ENCODE results near the gene SPO11.

SPO11 gene

DNA sequence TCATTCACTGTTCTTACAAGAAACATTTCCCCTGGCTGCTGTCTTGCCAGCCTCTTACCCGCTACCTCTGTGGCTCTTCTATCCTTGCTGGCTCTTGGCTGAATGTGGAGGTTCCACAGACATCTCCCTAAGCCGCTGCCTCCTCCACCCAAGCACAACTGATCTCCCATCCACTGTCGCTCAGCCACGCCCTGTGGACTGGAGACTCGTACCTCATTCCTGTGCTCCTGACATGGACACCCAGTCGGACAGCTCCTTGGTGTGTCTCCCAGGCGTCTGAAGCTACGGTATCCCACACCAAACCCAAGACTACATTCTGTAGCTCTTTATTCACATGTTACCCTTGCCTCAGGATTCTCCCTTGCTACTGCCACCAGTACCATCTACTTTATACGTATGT, 40.7 kb downstream of the SPO11 start:
- H3K4me2 ChIP-seq: no peak overlapping the region
- H3K9ac ChIP-seq: no peak overlapping the region
- no peaks in the 10 kb centered on the region for H3K4me1 ChIP-seq (ENCODE audit: low read depth, poor library complexity, severe bottlenecking)
- H2AFZ ChIP-seq (ENCODE audit: low read depth): no peak overlapping the region
- TF ChIP-seq, protein P1, sequence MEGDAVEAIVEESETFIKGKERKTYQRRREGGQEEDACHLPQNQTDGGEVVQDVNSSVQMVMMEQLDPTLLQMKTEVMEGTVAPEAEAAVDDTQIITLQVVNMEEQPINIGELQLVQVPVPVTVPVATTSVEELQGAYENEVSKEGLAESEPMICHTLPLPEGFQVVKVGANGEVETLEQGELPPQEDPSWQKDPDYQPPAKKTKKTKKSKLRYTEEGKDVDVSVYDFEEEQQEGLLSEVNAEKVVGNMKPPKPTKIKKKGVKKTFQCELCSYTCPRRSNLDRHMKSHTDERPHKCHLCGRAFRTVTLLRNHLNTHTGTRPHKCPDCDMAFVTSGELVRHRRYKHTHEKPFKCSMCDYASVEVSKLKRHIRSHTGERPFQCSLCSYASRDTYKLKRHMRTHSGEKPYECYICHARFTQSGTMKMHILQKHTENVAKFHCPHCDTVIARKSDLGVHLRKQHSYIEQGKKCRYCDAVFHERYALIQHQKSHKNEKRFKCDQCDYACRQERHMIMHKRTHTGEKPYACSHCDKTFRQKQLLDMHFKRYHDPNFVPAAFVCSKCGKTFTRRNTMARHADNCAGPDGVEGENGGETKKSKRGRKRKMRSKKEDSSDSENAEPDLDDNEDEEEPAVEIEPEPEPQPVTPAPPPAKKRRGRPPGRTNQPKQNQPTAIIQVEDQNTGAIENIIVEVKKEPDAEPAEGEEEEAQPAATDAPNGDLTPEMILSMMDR (conservative IDR thresholded peaks at IDR 0.05; ENCODE audit: low read depth, low read length): no peak
- H3K4me3 ChIP-seq (IDR thresholded peaks at IDR 0.05; ENCODE audit: insufficient read depth, low read depth, low read length): no peak overlapping the region
- H3K36me3 ChIP-seq (ENCODE audit: insufficient read depth): peaks cover 4% of the 10 kb centered on the region; the same call in 1 of the 2 replicates
- H4K20me1 ChIP-seq (ENCODE audit: insufficient read depth): no peaks in the 10 kb centered on the region
- H3K27ac ChIP-seq: no peak overlapping the region
- no peaks in the 10 kb centered on the region for H3K27me3 ChIP-seq (ENCODE audit: insufficient read depth, low read depth)
- H3K79me2 ChIP-seq (ENCODE audit: insufficient read depth, low read depth): no peaks in the 10 kb centered on the region

- TF ChIP-seq, protein P1 (conservative IDR thresholded peaks at IDR 0.05; ENCODE audit: low read depth, low read length): no peak
- peaks cover 6% of the 10 kb centered on the region; the same call in 1 of the 2 replicates for H3K36me3 ChIP-seq (ENCODE audit: insufficient read depth)
- no peak overlapping the region for H3K4me2 ChIP-seq
Observed at GRCh38 chr20:57371363-57371762, 41.8 kb downstream of the SPO11 start.

DNA sequence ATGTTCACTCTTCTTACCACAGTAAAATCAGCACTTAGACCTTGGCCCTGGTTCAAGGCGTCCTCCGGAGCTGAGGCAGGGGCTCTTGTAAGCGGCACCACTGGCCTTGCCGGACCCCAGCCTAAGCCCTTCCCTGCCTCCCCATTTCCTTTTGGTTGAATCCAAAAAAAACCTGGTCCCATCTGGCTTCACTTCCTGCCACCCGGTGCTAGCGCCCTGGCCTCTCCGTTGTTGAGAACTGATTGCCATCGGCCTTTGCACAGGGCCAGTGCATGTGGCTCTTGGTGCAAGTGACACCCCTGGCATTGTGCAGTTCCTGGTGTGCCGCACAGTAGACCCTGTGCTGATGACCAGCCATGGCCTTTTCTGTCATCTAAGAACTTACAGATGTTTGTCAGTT, 42.6 kb downstream of the SPO11 start:
- TF ChIP-seq, protein P1 (conservative IDR thresholded peaks at IDR 0.05; ENCODE audit: low read depth, low read length): no peak
- Histone ChIP-seq H3K36me3 (ENCODE audit: insufficient read depth) (peaks cover 13% of the 10 kb centered on the region; the same call in 1 of the 2 replicates), H3K27me3 (ENCODE audit: insufficient read depth, low read depth) (no peaks in the 10 kb centered on the region), H3K9ac (no peak overlapping the region), H3K4me1 (ENCODE audit: low read depth, poor library complexity, severe bottlenecking) (no peaks in the 10 kb centered on the region), H4K20me1 (ENCODE audit: insufficient read depth) (no peaks in the 10 kb centered on the region), H3K4me2 (no peak overlapping the region), H2AFZ (ENCODE audit: low read depth) (no peak overlapping the region), H3K4me3 (IDR thresholded peaks at IDR 0.05; ENCODE audit: insufficient read depth, low read depth, low read length) (no peak overlapping the region), H3K79me2 (ENCODE audit: insufficient read depth, low read depth) (no peaks in the 10 kb centered on the region), H3K27ac (no peak overlapping the region)

More at GRCh38 chr20:57371363-57371762, 41.8 kb downstream of the SPO11 start:
- no peaks in the 10 kb centered on the region for H4K20me1 ChIP-seq (ENCODE audit: insufficient read depth)
- H3K27ac ChIP-seq: no peak overlapping the region
- no peak overlapping the region for H2AFZ ChIP-seq (ENCODE audit: low read depth)
- no peak overlapping the region for H3K9ac ChIP-seq
- H3K4me3 ChIP-seq (IDR thresholded peaks at IDR 0.05; ENCODE audit: insufficient read depth, low read depth, low read length): no peak overlapping the region
- H3K4me1 ChIP-seq (ENCODE audit: low read depth, poor library complexity, severe bottlenecking): no peaks in the 10 kb centered on the region
- no peaks in the 10 kb centered on the region for H3K27me3 ChIP-seq (ENCODE audit: insufficient read depth, low read depth)
- H3K79me2 ChIP-seq (ENCODE audit: insufficient read depth, low read depth): no peaks in the 10 kb centered on the region

DNA sequence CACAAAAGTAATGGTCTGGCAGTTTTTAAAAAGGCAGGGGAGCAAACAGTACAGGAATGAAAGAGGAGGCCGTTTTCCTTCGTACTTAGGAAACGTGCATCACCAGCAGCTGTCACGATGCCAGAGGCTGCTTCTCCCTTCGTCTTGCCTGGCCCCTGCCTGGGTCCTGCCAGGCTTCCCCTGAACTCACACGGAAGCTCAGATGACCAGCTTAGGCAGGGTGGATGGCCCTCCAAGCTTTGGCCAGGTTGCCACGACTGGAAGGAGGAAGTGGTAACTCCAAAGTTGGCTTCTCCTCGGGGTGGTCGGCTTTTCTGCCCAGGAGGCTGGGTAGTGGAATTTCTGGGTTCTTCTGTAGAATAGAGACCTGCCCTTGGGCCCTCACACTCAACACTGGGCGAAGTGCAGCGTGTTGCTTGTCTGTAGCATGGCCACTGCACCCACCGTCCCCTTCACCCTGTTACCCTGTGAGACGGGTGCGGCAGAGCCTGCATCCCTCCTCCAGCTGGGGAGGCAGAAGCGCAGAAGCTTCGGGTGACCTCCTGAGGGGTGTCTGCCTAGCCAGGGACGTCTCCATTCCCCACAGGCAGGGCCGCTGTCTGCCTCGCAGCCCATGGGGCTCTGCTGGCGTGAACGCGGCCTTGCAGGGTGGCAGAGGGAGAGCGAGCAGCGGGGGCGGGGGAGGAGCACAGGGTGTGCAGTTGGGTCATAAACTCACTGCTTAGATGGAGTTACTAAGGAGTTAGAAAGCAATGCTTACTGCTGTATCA, 43.2 kb downstream of the SPO11 start:
- Histone ChIP-seq H3K27me3 (ENCODE audit: insufficient read depth, low read depth) (no peaks in the 10 kb centered on the region), H3K4me1 (ENCODE audit: low read depth, poor library complexity, severe bottlenecking) (no peaks in the 10 kb centered on the region), H4K20me1 (ENCODE audit: insufficient read depth) (no peaks in the 10 kb centered on the region), H3K4me3 (IDR thresholded peaks at IDR 0.05; ENCODE audit: insufficient read depth, low read depth, low read length) (no peak overlapping the region), H3K27ac (no peak overlapping the region), H3K4me2 (no peak overlapping the region), H3K9ac (no peak overlapping the region), H3K79me2 (ENCODE audit: insufficient read depth, low read depth) (no peaks in the 10 kb centered on the region), H3K36me3 (ENCODE audit: insufficient read depth) (peaks cover 13% of the 10 kb centered on the region; the same call in 1 of the 2 replicates), H2AFZ (ENCODE audit: low read depth) (no peak overlapping the region)
- TF ChIP-seq, protein P1 (conservative IDR thresholded peaks at IDR 0.05; ENCODE audit: low read depth, low read length): no peak

All from KMS-11 (cell line).